Inflammatory macrophage (primary cell): Measurements from ENCODE around the gene ZDHHC3.
A peak's percentile ranks its signal among the peaks of the same experiment; 100 is the strongest.

Experiments
- DNase-seq, 2 donors: peaks; one replicate each; pipeline ENCODE4 v3.0.0-alpha.2; 2020 to 2022
- total RNA-seq, 18 experiments: gene quantifications; one replicate each; lab custom pipeline; 2026; ENCODE audit warnings: mixed read lengths in 6 of 18, inconsistent platforms in 2 of 18; lab: John Stamatoyannopoulos, UW

The ZDHHC3 gene, protein sequence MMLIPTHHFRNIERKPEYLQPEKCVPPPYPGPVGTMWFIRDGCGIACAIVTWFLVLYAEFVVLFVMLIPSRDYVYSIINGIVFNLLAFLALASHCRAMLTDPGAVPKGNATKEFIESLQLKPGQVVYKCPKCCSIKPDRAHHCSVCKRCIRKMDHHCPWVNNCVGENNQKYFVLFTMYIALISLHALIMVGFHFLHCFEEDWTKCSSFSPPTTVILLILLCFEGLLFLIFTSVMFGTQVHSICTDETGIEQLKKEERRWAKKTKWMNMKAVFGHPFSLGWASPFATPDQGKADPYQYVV
- 72.5 to 184 (median 129) reads per million in 18 experiments for total RNA-seq

GRCh38 chr3:44976002-44976815, at the start of gene ZDHHC3, which contains the start of gene EXOSC7:
TSS of gene ZDHHC3 (minus strand) at chr3:44976174. CDS start at chr3:44959436, 16,738 bp downstream.
TSS of gene EXOSC7 (plus strand) at chr3:44976244. CDS start at chr3:44976278, 34 bp downstream.
- peak; percentile 75 to 89 for DNase-seq

DNA sequence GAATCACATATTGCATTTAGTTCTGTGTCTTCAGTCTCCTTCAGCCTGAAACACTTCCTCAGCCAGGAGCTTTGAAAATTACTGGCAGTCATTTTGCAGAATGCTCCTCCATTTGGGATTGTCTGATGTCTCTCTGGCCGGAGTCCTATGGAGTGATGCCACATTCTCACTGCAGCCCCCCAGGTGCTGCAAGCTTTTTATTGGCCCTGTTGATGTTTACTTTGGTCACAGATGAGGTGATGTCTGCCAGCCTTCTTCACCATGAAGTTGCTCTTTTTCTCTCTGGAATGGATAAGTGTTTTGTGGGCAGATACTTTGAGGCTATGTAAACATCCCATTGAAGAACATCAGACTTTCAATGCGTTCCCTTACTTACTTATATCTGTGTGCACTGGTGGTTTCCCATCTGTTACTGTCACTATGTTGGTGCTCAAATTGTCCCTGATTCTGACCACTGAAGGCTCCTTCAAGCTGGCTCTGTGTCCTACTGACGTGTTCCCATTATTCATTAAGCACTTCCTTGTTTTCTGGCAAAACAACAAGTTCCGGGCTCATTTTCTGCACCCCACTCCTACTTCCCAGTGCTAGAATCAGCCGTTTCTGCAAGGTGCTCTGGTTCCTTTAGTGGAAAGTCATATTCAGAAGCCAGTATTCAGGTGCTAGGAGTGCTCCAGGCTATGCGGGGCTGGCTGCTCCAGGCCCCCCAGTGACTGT, 48.7 kb upstream of the ZDHHC3 start:
- peak; percentile 28 to 62 for DNase-seq

GRCh38 chr3:45023675-45024074, 47.7 kb upstream of the ZDHHC3 start:
- no peak for DNase-seq

GRCh38 chr3:45021524-45022297, 45.7 kb upstream of the ZDHHC3 start:
- DNase-seq = no peak

DNA sequence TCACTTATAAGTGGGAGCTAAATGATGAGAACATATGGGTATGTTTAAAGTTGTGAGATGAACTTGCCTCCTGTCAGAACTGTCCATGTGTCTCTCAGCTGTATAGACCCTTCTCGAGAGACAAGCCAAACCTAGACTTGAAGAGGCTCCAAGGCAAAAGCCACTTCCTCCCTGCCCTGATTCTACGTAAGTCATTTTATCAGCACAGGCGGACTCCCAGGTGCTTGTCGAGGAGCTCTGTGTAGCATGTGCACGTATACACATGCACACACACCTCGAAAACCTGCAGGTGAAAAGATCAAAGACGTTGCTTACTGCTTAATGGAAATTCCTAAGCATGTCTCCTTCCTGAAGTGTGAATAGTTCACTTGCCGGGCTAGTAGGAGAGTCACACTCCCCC, 44.6 kb upstream of the ZDHHC3 start:
- DNase-seq = no peak

GRCh38 chr3:45017821-45018220, 41.8 kb upstream of the ZDHHC3 start:
- DNase-seq = no peak

DNA sequence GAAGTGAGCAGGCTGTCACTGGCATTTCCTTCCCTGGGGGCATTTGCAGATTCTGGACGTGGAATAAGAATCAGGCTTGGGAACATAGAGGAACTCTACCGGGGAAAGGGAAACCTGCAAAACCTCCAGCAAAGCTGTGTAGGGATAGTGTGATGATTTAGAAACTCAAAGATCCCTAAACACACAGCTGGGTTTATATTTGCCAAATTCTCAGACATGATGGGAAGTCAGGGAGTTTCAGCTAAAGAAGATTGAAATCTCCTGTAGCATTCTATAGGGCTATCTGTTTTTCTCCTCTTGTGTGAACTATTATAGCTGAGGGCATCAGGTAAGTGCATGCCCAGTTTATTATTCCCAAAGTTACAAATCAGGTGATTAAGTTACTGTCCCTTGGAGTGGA, 40.9 kb upstream of the ZDHHC3 start:
- no peak for DNase-seq

- no peak for DNase-seq
Measured at GRCh38 chr3:45012577-45012976, 36.6 kb upstream of the ZDHHC3 start.

GRCh38 chr3:45011756-45012508, 36.0 kb upstream of the ZDHHC3 start:
- peak; percentile 16 to 44 for DNase-seq

DNA sequence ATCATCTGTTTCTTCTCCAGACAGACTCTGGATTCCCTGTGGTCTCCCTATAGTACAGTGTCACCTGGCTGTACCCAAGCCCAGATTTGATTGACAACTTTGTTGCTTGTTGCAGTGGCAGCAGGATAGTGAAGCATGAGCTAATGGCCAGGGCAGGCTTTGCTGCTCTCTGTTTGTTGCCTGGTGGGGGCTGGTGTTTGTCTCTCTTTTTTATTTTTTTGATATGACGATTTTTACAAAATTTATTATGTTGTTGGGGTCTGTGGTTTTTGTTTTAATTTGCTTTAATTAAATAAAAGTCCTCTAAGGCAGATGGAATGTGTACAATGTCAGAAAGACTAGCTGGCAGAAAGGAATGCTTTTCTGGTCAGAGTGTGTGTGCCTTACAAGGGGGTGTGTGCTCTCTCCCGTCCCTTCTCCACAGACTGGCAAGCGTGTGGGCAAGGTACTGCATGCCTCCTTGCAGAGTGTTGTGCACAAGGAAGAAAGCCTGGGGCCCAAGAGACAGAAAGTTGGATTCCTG, 34.9 kb upstream of the ZDHHC3 start:
- no peak for DNase-seq

DNA sequence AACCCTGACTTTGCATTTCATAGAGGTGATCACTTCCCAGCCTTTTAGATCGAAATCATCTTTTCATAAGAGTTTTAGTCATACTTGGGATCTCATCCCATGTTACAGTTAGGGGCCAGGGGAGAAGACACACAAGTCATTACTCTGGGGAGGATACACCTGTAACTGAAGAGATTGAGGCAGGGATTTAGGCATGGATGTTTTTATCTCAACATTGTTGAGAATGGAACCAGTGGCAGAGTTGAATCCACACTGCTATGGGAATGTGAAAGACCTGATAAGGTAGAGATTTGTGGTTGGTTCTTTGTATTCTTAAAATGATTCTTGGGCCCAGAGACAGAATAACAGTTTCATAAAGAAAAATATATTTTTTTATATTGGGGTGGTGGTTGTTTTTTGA, 33.9 kb upstream of the ZDHHC3 start:
- DNase-seq = no peak

DNA sequence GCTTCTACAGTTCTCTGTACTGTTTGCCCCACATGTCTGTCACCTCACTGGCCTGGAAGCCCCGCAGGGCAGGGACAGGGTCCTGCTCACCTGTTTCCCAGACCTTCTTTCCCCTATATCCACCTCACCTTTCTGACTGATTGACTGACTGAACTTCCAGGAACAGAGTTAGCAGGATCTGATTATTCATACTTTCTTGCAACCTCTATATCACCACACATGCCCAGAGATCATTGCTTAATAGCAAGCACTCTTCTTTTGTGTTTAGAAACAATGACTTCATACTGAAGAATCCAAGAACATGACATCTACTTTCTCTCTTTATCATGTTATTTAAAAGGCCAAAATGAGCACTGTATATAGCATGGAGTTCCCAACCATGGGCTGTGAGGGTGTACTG, 32.1 kb upstream of the ZDHHC3 start:
- DNase-seq = no peak

GRCh38 chr3:45007091-45007490, 31.1 kb upstream of the ZDHHC3 start:
- no peak for DNase-seq

- DNase-seq = no peak
Measured at GRCh38 chr3:45003859-45004258, 27.9 kb upstream of the ZDHHC3 start.

- DNase-seq = no peak
Measured at GRCh38 chr3:45003406-45003805, 27.4 kb upstream of the ZDHHC3 start.

GRCh38 chr3:45002720-45003119, 26.7 kb upstream of the ZDHHC3 start:
- DNase-seq = no peak

DNA sequence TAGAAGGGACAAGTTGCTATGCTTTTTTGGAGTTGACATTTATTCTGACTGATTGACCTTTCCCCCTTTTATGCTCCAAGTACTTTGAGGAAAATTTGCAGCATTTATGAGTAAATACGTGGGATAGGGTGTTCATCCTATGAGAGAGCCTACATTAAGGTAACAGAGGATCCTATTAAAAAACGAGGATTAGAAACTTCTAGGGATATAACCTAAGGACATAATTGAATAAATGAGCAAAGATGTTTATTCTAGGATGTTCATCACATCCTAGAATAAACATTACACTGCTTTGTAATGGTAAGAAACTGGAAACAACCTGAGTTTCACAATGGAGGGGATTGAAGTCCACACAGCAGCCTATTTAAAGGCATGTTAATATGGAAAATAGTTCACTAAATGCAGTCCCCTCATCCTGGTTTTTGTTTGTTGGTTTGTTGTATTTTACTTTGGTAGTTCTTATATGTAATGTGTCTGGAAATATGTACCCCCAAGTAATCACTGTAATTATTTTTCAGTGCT, 26.2 kb upstream of the ZDHHC3 start:
- no peak for DNase-seq

GRCh38 chr3:45001738-45002137, 25.8 kb upstream of the ZDHHC3 start:
- DNase-seq = no peak

DNA sequence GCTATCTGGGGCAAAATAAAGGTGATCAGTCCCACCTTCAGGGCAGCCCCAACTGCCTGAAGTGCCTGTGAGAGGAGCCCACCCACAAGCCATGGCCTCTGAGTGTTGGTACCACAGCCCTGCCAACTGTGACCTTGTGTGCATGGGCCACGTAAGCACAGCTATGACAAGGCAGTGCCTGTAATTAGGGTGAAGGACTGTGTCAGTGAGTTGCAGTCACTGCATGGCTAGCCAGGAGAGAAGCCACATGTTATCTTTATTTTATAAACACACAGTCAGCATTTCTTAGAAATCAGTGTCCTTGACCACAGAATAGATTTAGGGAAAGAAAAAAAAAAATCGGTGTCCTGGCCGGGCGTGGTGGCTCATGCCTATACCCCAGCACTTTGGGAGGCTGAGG, 24.8 kb upstream of the ZDHHC3 start:
- DNase-seq = no peak

DNA sequence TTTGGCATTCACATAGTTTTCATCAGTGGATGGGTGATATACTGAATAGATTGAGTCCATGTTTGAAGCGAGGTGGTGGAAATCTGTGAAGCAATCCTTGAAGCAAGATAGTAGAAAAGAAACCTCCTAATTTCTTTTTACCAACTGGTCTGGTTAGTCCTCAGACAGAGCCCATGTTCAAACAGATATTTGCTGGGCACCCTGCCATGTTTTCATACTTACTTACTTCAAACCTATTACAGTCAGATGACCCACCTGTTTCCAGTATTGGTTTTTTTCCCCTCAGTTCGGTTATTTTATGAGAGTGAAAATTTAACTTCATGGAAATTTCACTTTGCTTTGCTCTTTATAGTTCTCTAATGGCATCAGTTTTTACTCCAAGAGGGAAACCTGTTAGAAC, 23.8 kb upstream of the ZDHHC3 start:
- DNase-seq = no peak

DNA sequence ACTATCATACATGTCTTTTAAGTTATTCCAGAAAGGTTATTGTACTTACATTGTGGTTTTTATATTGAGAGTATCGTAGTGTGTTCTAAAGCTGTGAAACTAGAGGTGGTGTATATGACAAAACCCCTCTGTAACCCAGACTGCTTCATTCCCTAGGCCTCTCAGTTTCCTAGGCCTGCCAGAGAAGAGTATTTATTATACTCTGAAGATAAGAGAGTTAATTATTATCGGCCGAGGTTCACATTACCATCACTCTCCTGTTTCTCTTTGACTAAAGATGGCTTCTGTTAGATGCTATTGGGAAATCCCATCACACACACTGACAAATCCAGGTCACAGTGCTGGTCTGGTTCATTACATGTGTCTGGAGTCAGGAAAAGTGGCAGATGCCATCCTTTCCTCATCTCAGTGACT, 20.6 kb upstream of the ZDHHC3 start:
- no peak for DNase-seq
